GM18502 (cell line): ENCODE data around the gene OSBP2.

Source experiments
- ATAC-seq: cut with Tn5 transposase; IDR thresholded peaks from one replicate; pipeline ENCODE4 v1.9.1; 2021; ENCODE audit warnings: mild to moderate bottlenecking; ENCODE audit not compliant: unreplicated experiment, poor library complexity

Gene OSBP2

DNA sequence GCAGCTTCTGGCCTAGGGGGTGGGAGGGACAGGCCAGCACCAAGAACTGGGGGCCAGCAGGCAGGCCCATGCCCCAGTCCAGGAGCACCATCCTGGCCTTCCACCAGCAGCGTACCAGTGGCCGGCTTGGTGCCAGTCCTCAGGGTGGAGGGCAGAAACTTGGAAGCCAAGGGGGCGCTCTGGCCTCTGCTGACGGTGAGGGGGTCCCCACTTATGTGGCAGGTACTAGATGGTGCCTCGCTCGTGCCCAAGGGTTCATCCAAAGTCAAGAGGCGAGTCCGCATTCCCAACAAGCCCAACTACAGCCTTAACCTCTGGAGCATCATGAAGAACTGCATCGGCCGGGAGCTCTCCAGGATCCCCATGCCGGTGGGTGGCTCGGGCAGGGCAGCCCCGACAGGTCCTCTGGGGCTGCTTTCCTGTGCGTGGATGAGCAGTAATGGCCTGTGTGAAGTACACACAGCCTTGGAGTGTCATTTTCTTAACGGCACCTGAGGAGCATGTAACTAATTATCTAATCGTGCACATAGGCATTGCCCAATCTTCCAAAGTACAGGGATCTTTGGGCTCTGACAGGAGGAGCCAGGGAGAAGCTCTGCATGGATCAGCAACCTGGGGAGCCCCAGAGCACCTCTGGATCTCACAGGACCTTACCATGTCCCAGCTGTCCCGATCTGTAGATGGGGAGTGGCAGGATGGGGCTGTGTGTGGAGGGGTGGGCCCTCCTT is 194.8 kb downstream of the OSBP2 start:
- no peak for ATAC-seq

DNA sequence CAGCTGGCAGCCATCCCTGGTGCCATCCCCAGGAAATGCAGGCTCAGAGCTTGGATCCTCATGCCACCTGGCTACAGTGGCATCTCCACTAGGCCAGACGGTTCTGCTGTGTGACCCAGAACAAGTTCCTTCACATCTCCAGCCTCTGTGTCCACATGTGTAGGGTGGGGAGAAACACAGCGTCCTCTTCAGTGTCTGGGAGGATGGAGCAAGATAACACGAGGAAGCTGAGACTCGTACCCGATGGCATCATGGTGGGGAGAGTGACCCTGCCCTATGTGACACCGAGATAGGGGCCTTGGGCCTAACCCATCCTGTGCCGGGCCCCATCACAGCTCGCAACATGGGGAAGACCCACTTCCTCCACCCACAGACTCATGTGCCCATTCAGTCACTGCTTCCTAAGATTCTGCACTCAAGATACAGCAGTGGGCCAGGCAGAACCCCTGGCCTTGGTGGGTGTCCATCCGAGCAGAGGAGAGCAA is 195.4 kb downstream of the OSBP2 start:
- no peak for ATAC-seq

GRCh38 chr22:30890686-30891442 is 196.2 kb downstream of the OSBP2 start:
- no peak for ATAC-seq

GRCh38 chr22:30891443-30891755 is 196.7 kb downstream of the OSBP2 start:
- ATAC-seq = no peak

DNA sequence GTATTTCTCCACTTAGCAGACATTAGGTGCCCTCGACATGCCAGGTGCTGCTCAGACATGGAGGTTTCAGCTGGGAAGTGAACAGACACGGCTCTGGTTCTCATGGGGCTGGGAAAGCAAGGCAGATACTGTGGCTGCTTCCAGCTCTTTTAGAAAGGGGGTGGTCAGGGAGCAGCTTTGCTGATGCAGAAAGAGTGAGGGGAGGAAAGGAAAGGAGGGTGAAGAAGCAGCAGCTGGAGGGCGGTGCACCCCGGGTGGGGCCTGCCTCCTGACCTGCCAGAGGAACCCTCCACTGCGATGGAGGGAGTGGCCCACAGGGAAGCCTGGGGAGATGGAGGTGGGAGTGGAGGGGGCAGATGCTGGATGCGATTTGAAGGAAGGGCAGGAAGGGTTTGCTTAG is 197.1 kb downstream of the OSBP2 start:
- ATAC-seq = no peak

DNA sequence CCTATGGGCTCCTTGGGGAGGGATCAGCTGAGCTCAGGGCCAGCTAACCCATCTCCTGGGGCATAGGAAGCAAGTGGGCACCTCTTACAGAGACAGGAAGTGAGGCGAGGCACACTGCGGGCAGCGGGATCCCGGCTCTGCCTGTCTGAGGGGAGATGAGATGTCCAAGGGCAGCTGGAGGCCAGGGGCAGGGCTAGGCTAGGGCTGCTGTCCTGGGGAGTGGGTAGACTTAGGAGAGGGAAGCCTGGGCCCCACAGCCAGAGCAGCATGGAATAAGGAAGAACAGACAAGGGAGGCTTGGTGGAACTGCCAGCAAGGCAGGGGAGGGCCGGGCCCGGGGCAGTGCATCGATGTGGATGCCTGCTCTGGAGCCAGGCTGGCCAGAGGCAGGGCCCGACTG is 197.6 kb downstream of the OSBP2 start:
- no peak for ATAC-seq

- ATAC-seq = no peak
Observed at GRCh38 chr22:30892731-30893221, 198.1 kb downstream of the OSBP2 start.

DNA sequence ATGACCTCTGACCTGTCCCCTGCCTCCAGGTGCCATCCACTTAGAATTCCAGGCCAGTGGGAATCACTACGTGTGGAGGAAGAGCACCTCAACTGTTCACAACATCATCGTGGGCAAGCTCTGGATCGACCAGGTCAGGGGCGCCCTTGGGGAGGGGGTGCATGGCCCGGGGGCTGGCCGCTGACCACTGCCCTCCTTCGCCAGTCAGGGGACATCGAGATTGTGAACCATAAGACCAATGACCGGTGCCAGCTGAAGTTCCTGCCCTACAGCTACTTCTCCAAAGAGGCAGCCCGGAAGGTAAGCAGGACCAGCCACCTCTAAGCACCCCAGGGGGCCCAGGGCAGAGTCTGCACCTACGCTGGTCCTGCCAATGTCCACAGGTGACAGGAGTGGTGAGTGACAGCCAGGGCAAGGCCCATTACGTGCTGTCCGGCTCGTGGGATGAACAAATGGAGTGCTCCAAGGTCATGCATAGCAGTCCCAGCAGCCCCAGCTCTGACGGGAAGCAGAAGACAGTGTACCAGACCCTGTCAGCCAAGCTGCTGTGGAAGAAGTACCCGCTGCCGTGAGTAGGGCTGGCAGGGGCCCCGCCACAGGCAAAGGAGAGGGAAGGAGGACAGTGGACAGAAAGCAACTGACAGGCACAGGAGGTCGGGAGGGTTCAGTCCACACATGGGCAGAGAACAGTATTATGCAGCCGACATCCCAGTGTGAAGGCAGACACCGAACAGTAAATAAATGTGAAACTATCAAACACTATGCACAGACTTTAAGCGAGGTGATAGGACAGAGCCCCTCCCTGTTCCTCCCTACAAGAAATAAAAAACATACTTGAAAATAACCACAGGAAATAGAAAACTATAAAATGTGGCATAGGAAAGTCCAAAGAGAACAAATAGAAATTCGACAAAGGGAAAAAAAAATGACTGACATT is 199.0 kb downstream of the OSBP2 start:
- no peak for ATAC-seq

DNA sequence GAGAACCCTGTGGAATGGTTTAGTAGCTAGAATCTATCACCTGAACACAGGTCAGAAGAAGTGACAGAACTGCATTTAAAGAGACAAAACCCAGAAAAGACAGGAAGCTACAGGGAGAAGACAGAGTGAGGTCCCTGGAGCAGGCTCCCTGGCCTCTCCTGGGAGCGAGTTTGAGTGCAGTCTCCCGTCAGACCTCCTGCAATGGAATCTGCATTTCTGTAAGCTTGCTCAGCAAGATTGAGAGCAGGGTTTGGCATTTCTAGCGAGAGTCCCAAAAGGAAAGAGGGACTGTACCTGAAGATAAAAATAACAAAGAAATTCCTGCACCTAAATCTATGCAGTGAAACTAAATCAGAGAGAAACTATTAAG is 199.7 kb downstream of the OSBP2 start:
- ATAC-seq = no peak

DNA sequence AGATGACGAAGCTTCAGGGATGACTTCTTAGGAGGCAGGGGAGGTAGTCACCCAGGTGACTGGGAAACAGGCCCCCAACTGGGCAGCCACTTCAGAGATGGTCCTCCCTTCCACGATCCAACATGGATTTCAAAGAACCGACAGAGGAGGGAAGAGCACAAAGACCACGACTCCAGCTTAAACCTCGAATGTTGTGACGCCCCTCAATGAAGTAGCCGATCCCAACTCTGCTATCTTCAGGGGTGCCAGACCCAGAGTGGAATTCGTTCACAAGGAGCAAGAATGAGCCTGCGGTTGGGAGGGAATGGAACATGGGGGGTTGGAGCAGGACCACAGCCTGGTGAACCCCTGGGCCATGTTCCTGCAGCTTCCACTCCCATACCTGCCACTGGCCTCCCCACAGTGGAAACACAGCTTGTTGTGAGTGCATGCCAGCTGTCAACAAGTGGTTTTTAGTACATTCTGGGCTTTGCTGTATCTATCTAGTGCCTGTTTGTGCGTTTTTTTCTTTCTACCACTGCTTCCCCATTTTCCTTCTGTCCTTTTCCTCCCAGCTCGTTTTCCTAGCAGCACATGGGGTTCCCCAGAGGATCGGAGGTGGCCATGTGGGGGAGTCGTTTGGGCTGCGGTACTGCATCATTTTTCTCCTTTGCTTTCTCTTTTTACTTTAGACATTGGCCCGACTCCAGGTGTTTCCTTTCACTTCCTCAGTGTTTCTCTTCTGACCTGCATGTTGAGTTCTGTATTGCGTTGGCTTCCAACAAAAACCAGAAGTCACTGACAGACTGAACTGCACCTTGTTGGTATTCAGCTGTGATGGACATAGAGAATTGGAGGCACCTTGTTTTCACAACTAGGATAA is 208.1 kb downstream of the OSBP2 start:
- ATAC-seq = no peak

DNA sequence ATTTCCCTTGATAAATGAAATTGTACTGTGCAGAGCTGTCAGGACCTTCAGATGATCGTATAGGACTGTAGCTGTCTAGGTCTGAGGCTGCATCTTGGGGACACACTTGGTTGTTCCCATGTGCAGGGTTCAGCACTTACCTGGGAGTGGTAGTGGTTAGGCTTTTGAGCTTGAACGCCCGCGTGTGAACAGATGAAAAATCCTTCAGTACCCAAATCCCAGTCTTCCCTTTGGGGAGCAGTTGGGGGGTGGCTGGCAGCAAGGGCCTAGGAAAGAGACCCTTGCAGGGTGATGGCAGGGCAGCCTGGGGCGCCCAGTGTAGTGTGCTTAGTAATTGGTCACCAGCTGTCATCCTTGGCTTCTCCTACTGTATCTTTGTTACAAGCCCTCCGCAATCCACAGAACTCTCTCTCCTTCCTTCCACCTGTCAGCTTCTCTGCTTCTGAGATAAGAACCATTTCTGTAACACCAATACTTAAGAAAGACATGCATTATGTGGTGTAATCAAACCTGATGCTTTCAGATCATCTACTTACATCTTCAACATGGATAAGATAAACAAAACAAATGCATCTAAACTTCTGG is 209.3 kb downstream of the OSBP2 start:
- no peak for ATAC-seq

- ATAC-seq = no peak
Observed at GRCh38 chr22:30905696-30906341, 211.1 kb downstream of the OSBP2 start.

- no peak for ATAC-seq
Observed at GRCh38 chr22:30906411-30906810, 211.7 kb downstream of the OSBP2 start.

DNA sequence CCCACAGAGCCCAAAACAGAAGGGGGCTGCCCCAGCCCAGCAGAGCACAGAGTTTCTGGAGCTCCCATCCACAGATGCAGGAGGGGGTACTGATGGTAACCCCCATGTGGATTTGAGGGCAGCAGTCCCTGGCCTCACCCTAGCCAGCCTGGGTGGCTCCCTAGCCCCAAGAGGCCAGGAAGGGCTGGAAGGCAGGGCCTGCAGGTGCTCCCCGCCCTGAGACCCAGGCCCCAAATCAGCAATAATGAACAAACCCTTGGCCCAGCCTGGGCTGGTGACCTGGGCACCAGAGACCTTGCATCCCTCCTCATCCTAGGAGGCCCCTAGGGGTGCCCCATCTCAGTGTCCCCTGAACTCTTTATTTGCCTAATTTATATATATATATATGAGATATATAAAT is 212.3 kb downstream of the OSBP2 start:
- ATAC-seq = no peak

GRCh38 chr22:30908051-30908461 is 213.4 kb downstream of the OSBP2 start:
- no peak for ATAC-seq

DNA sequence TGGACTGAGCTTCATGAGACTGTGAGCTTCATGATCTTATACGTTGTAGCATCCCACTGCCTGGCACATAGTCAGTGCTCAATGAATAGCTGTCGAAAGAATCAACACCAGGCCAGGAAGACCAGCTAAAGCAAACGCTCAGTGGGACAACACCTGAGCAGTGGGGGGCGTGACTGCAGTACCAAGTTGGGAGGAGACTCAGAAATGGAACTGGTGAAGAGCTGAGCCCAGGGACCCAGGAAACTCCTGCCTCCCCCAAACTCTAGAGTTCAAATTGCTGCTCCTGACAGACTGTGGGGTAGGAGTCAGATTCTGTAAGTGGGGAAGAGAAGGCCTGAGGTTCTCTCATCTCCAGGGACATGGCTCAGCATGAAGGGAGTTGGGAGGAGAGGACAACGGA is 214.6 kb downstream of the OSBP2 start:
- ATAC-seq = no peak

DNA sequence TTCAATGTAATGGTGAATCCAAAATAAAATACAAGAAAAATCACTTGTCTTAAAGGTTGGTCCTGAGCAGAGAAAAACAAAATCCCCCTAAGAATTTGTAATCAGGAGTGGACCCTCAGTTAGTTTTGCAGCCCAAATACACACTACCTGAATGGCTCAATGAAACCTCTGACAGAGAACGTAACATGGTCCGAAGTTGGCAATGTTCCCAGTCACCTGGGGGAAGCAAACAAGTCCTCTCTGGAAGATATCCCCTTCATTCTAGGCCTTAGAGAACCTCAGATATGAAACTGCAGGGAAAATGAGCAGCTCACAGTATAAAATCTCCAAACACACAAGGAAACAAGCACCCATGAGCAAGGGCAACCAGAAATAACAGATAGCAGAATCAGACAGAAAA is 215.7 kb downstream of the OSBP2 start:
- ATAC-seq = no peak

DNA sequence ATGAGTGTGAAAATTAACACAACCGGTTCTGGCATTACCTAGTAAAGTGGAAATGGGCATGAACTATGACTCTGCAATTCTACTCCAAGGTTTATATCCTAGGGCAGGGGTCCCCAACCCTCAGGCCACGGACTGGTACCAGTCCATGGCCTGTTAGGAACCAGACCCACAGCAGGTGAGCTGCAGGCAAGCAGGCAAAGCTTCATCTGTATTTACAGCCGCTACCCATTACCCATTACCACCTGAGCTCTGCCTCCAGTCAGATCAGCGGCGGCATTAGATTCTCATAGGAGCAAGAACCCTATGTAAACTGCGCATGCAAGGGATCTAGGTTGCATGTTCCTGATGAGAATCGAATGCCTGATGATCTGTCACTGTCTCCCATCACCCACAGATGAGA is 224.1 kb downstream of the OSBP2 start:
- no peak for ATAC-seq

DNA sequence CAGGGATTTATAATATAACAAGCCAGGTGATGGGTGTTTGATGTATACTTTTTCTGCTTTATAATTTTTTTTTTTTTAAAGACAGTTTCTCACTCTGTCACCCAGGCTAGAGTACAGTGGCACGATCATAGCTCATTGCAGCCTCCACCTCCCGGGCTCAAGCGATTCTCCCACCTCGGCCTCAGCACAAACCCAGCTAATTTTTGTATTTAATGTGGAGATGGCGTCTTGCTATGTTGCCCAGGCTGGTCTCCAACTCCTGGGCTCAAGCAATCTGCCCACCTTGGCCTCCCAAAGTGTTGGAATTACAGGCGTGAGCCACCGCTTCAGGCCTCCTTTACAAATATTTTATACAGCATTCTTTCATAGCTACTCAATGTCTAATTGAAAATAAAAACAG is 225.3 kb downstream of the OSBP2 start:
- ATAC-seq = no peak
